H9 (cell line): ENCODE results near the gene CST6. TPM values are rescaled to one million over a fixed set of nuclear protein-coding genes. Genes with fewer than 3 reads are reported as not detected.

Source experiments
- DNase-seq: peaks from one replicate; pipeline ENCODE4 v3.0.0-alpha.2; 2017
- H2AFZ ChIP-seq: one replicate; pipeline ENCODE4 v1.6.1; 2013; ENCODE audit warnings: mild to moderate bottlenecking, low read length, control low read depth, moderate library complexity
- H2AK5ac ChIP-seq: 2 replicates; pipeline ENCODE4 v1.6.1; 2013; ENCODE audit warnings: low read length, control low read depth, mixed read lengths; ENCODE audit not compliant: insufficient read length
- H2BK120ac ChIP-seq: one replicate; pipeline ENCODE4 v1.6.1; 2013; ENCODE audit warnings: low read depth, mild to moderate bottlenecking, low read length, control low read depth, inconsistent platforms; ENCODE audit not compliant: poor library complexity, severe bottlenecking
- H2BK12ac ChIP-seq: 2 replicates; pipeline ENCODE4 v1.6.1; 2013; ENCODE audit warnings: low read length, control low read depth, mixed read lengths, low read depth; ENCODE audit not compliant: insufficient read length
- H2BK15ac ChIP-seq: 2 replicates; pipeline ENCODE4 v1.6.1; 2013; ENCODE audit warnings: low read depth, low read length, control low read depth
- H2BK20ac ChIP-seq: one replicate; pipeline ENCODE4 v1.6.1; 2013; ENCODE audit warnings: low read depth, mild to moderate bottlenecking, low read length, control low read depth, inconsistent platforms; ENCODE audit not compliant: poor library complexity, severe bottlenecking
- H2BK5ac ChIP-seq: 2 replicates; pipeline ENCODE4 v1.6.1; 2013; ENCODE audit warnings: low read length, control low read depth, mixed read lengths; ENCODE audit not compliant: insufficient read length
- H3K14ac ChIP-seq: 2 replicates; pipeline ENCODE4 v1.6.1; 2013; ENCODE audit warnings: low read length, control low read depth; ENCODE audit not compliant: insufficient read depth
- H3K18ac ChIP-seq: 2 replicates; pipeline ENCODE4 v1.6.1; 2013; ENCODE audit warnings: low read depth, mild to moderate bottlenecking, mixed read lengths, low read length, control low read depth; ENCODE audit not compliant: insufficient read length
- H3K23ac ChIP-seq: 2 replicates; pipeline ENCODE4 v1.6.1; 2013; ENCODE audit warnings: low read length, control low read depth, mixed read lengths, low read depth; ENCODE audit not compliant: insufficient read length
- H3K23me2 ChIP-seq: 2 replicates; pipeline ENCODE4 v1.6.1; 2013; ENCODE audit warnings: low read depth, mild to moderate bottlenecking, mixed read lengths, low read length, control low read depth; ENCODE audit not compliant: insufficient read length, poor library complexity, severe bottlenecking
- H3K27ac ChIP-seq: 2 replicates; pipeline ENCODE4 v1.5.1; 2013; ENCODE audit warnings: low read length, control low read depth, mixed read lengths, low read depth; ENCODE audit not compliant: insufficient read length
- H3K27me3 ChIP-seq: 2 replicates; pipeline ENCODE4 v1.6.1; 2013; ENCODE audit warnings: low read length, control low read depth, inconsistent platforms; ENCODE audit not compliant: insufficient read depth
- H3K4ac ChIP-seq: 2 replicates; pipeline ENCODE4 v1.6.1; 2013; ENCODE audit warnings: low read depth, mild to moderate bottlenecking, control low read depth, inconsistent platforms, low read length, moderate library complexity
- H3K4me1 ChIP-seq: 2 replicates; pipeline ENCODE4 v1.6.1; 2013; ENCODE audit warnings: low read length, control low read depth, inconsistent platforms; ENCODE audit not compliant: insufficient read depth
- H3K4me2 ChIP-seq: 2 replicates; pipeline ENCODE4 v1.6.1; 2013; ENCODE audit warnings: low read length, control low read depth, mixed read lengths; ENCODE audit not compliant: insufficient read length, insufficient read depth
- H3K56ac ChIP-seq: 2 replicates; pipeline ENCODE4 v1.6.1; 2013; ENCODE audit warnings: low read depth, mild to moderate bottlenecking, mixed read lengths, low read length, control low read depth; ENCODE audit not compliant: insufficient read length
- H3K79me1 ChIP-seq: 2 replicates; pipeline ENCODE4 v1.6.1; 2013; ENCODE audit warnings: low read depth, mild to moderate bottlenecking, moderate library complexity, low read length, control low read depth, inconsistent platforms; ENCODE audit not compliant: insufficient read depth, poor library complexity, severe bottlenecking
- H3K79me2 ChIP-seq: 2 replicates; pipeline ENCODE4 v1.6.1; 2013; ENCODE audit warnings: low read length, control low read depth, inconsistent platforms; ENCODE audit not compliant: insufficient read depth
- H3K9ac ChIP-seq: 2 replicates; pipeline ENCODE4 v1.6.1; 2013; ENCODE audit warnings: low read length, control low read depth, mixed read lengths; ENCODE audit not compliant: insufficient read length; ENCODE audit errors: extremely low read depth
- H3K9me3 ChIP-seq: one replicate; pipeline ENCODE4 v1.6.1; 2013; ENCODE audit warnings: low read depth, low read length, inconsistent platforms; ENCODE audit not compliant: control insufficient read depth
- H3T11ph ChIP-seq: one replicate; pipeline ENCODE4 v1.6.1; 2013; ENCODE audit warnings: mild to moderate bottlenecking, low read length, control low read depth, inconsistent platforms
- H4K20me1 ChIP-seq: one replicate; pipeline ENCODE4 v1.6.1; 2013; ENCODE audit not compliant: control insufficient read depth, insufficient read length, insufficient read depth
- H4K5ac ChIP-seq: 2 replicates; pipeline ENCODE4 v1.6.1; 2013; ENCODE audit warnings: low read depth, mild to moderate bottlenecking, mixed read lengths, low read length, control low read depth; ENCODE audit not compliant: insufficient read length
- H4K8ac ChIP-seq: replicated peaks from 2 replicates; pipeline ENCODE4 v1.6.1; 2013; ENCODE audit warnings: low read length, control low read depth, mixed read lengths, low read depth; ENCODE audit not compliant: insufficient read length
- H4K91ac ChIP-seq: 2 replicates; pipeline ENCODE4 v1.6.1; 2013; ENCODE audit warnings: low read depth, mild to moderate bottlenecking, moderate library complexity, mixed read lengths, low read length, control low read depth; ENCODE audit not compliant: insufficient read length
- H3K27ac Mint-ChIP-seq, 3 experiments: 2 replicates in 2 of 3; 3 replicates in 1 of 3; pipeline ENCODE4 v1.8.0; 2020 to 2021; ENCODE audit warnings: mixed read lengths in 3 of 3, mild to moderate bottlenecking in 1 of 3, moderate library complexity in 1 of 3
- H3K27me3 Mint-ChIP-seq: 2 replicates; pipeline ENCODE4 v1.8.0; 2021; ENCODE audit warnings: low read depth, mild to moderate bottlenecking, moderate library complexity, mixed read lengths
- H3K36me3 Mint-ChIP-seq, 3 experiments: 2 replicates in 2 of 3; 3 replicates in 1 of 3; pipeline ENCODE4 v1.8.0; 2020 to 2021; ENCODE audit warnings: low read depth in 3 of 3, mixed read lengths in 3 of 3; ENCODE audit not compliant: insufficient read depth in 1 of 3
- H3K4me1 Mint-ChIP-seq, 2 experiments: 2 replicates each; pipeline ENCODE4 v1.8.0; 2020; ENCODE audit warnings: mixed read lengths in 2 of 2
- H3K4me3 Mint-ChIP-seq, 2 experiments: 2 replicates in 1 of 2; 3 replicates in 1 of 2; pipeline ENCODE4 v1.8.0; 2020 to 2021; ENCODE audit warnings: mild to moderate bottlenecking in 2 of 2, mixed read lengths in 2 of 2, moderate library complexity in 1 of 2
- H3K9me3 Mint-ChIP-seq, 2 experiments: 2 replicates in 1 of 2; 3 replicates in 1 of 2; pipeline ENCODE4 v1.8.0; 2020; ENCODE audit warnings: mild to moderate bottlenecking in 2 of 2, mixed read lengths in 2 of 2, moderate library complexity in 1 of 2
- WGBS: extraction: QIAGEN DNeasy Blood & Tissue Kit; methylation state at CpG from one replicate; pipeline ENCODE4 v1.1.7; 2013; ENCODE audit warnings: missing lambda C conversion rate, low lambda C conversion rate, mixed read lengths; ENCODE audit not compliant: insufficient read length; ENCODE audit errors: extremely low coverage; 5-methylcytosine and 5-hydroxymethylcytosine counted together
- total RNA-seq: library from RNA; stranded (reverse); gene quantifications from 2 replicates; pipeline ENCODE4 v1.2.1, GENCODE V29; 2021
- TF ChIP-seq, protein P1 (sequence below): fragments of 200-600 bp; sonication (generic); conservative IDR thresholded peaks from 3 replicates; pipeline ENCODE4 v1.8.0; 2021; ENCODE audit warnings: antibody characterized with exemption, mild to moderate bottlenecking

The CST6 gene
- total RNA-seq, 1 experiment from 2014 or later = not detected

DNA sequence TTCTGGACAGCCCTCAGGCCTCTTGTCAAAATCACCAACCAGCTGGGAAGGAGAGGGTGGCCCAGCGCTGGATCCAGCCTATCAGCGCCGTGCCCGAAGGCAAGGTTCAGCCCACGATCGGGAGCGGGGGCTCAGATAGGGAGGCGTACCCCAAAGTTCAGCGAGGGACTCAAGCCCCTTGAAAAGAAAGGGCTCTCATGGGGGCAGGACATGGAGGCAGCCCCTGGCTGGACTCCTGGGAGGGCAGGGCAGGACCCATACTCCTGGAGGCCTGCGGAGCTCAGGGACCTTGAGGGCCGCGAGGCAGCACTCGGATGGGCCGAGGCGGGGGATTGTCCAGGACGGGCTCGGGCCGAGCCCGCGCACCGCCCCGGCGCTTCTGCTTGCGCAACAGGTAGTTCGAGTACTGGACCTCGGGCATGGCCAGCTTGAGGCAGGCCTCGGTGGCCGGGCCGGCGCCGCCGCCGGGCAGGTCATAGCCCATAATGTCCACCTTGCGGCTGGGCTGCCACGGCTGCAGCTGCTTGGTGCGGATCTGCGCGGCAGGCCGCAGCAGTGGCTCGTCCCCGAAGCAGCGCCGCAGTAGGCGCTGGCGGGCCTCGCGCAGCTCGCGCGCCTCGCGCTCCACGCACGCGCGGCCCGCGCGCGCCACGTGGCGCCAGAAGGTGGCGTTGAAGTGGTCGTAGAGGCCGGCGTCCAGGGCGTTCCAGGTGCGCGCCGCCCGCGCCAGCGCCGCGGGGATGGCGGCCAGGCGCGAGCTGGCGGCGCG, 30.6 kb downstream of the CST6 start:
- H3K14ac ChIP-seq = no peak overlapping the region
- no peak overlapping the region for H2BK120ac ChIP-seq
- H3K9me3 Mint-ChIP-seq = peaks cover 5 to 10% of the 10 kb centered on the region in 2 experiments
- H2BK20ac ChIP-seq = no peak overlapping the region
- TF ChIP-seq, protein P1, sequence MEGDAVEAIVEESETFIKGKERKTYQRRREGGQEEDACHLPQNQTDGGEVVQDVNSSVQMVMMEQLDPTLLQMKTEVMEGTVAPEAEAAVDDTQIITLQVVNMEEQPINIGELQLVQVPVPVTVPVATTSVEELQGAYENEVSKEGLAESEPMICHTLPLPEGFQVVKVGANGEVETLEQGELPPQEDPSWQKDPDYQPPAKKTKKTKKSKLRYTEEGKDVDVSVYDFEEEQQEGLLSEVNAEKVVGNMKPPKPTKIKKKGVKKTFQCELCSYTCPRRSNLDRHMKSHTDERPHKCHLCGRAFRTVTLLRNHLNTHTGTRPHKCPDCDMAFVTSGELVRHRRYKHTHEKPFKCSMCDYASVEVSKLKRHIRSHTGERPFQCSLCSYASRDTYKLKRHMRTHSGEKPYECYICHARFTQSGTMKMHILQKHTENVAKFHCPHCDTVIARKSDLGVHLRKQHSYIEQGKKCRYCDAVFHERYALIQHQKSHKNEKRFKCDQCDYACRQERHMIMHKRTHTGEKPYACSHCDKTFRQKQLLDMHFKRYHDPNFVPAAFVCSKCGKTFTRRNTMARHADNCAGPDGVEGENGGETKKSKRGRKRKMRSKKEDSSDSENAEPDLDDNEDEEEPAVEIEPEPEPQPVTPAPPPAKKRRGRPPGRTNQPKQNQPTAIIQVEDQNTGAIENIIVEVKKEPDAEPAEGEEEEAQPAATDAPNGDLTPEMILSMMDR = no peak
- no peak for DNase-seq
- no peaks in the 10 kb centered on the region for H3K4me1 ChIP-seq
- no peaks in the 10 kb centered on the region for H3K79me2 ChIP-seq
- no peaks in the 10 kb centered on the region for H3K27me3 Mint-ChIP-seq
- H3K23me2 ChIP-seq = no peaks in the 10 kb centered on the region
- H2BK15ac ChIP-seq = no peak overlapping the region
- no peak overlapping the region for H2AK5ac ChIP-seq
- H3K79me1 ChIP-seq = no peaks in the 10 kb centered on the region
- H3K4ac ChIP-seq = no peak overlapping the region
- H2BK12ac ChIP-seq = no peak overlapping the region
- no peak overlapping the region for H2AFZ ChIP-seq
- no peak overlapping the region for H3K23ac ChIP-seq
- H4K5ac ChIP-seq = no peak overlapping the region
- no peaks in the 10 kb centered on the region for H3K27me3 ChIP-seq
- no peak overlapping the region for H3K18ac ChIP-seq
- no peak overlapping the region for H3K4me3 Mint-ChIP-seq
- H3K9ac ChIP-seq = no peak overlapping the region
- peaks cover 18 to 32% (median 21%) of the 10 kb centered on the region in 3 experiments for H3K36me3 Mint-ChIP-seq
- no peak overlapping the region for H4K91ac ChIP-seq
- H3K4me1 Mint-ChIP-seq = peaks cover 11 to 14% of the 10 kb centered on the region in 2 experiments
- H3T11ph ChIP-seq = no peak overlapping the region
- no peak overlapping the region for H3K56ac ChIP-seq
- H3K27ac Mint-ChIP-seq = no peak overlapping the region
- no peak overlapping the region for H2BK5ac ChIP-seq
- no peak overlapping the region for H3K4me2 ChIP-seq
- H4K20me1 ChIP-seq = peaks cover under 1% of the 10 kb centered on the region
- H3K27ac ChIP-seq = no peak overlapping the region
- no peak overlapping the region for H4K8ac ChIP-seq
- WGBS = no CpG with 5 or more reads among the region's 81 CpGs
- H3K9me3 ChIP-seq = peaks cover 2% of the 10 kb centered on the region
